ENCODE data around the gene AGAP3.

Gene AGAP3

GRCh38 chr7:151161757-151162156, 75.5 kb downstream of the AGAP3 start:
- DNase-seq (ENCODE audit: low spot score), result no peak

GRCh38 chr7:151166629-151167196, 80.4 kb downstream of the AGAP3 start:
- no peak for DNase-seq (ENCODE audit: low spot score)

GRCh38 chr7:151167197-151167961, 81.1 kb downstream of the AGAP3 start, which contains the start of gene GBX1:
TSS of gene GBX1 (minus strand) at chr7:151167694. CDS start at chr7:151167548, 146 bp downstream.
- DNase-seq (ENCODE audit: low spot score), result peak; percentile 23

GRCh38 chr7:151168003-151168786, 81.9 kb downstream of the AGAP3 start:
- no peak for DNase-seq (ENCODE audit: low spot score)

GRCh38 chr7:151168787-151169162, 82.5 kb downstream of the AGAP3 start:
- no peak for DNase-seq (ENCODE audit: low spot score)

GRCh38 chr7:151172273-151173141, 86.2 kb downstream of the AGAP3 start:
- peak; percentile 66 for DNase-seq (ENCODE audit: low spot score)

GRCh38 chr7:151173386-151174245, 87.3 kb downstream of the AGAP3 start:
- DNase-seq (ENCODE audit: low spot score), result no peak

GRCh38 chr7:151174246-151175046, 88.2 kb downstream of the AGAP3 start:
- DNase-seq (ENCODE audit: low spot score), result no peak

- no peak for DNase-seq (ENCODE audit: low spot score)
These were observed 88.9 kb downstream of the AGAP3 start for GRCh38 chr7:151175047-151175792.

GRCh38 chr7:151175793-151176311, 89.6 kb downstream of the AGAP3 start:
- no peak for DNase-seq (ENCODE audit: low spot score)

- no peak for DNase-seq (ENCODE audit: low spot score)
These were observed 90.1 kb downstream of the AGAP3 start for GRCh38 chr7:151176401-151176800.

GRCh38 chr7:151177310-151177709, 91.0 kb downstream of the AGAP3 start:
- no peak for DNase-seq (ENCODE audit: low spot score)

- no peak for DNase-seq (ENCODE audit: low spot score)
These were observed 92.0 kb downstream of the AGAP3 start for GRCh38 chr7:151178236-151178635.

- DNase-seq (ENCODE audit: low spot score), result no peak
These were observed 92.6 kb downstream of the AGAP3 start for GRCh38 chr7:151178831-151179230.

- no peak for DNase-seq (ENCODE audit: low spot score)
These were observed 93.1 kb downstream of the AGAP3 start for GRCh38 chr7:151179287-151179860.

- DNase-seq (ENCODE audit: low spot score), result no peak
These were observed 93.7 kb downstream of the AGAP3 start for GRCh38 chr7:151179946-151180345.

GRCh38 chr7:151181011-151181431, 94.7 kb downstream of the AGAP3 start:
- no peak for DNase-seq (ENCODE audit: low spot score)

GRCh38 chr7:151185762-151186639, 99.7 kb downstream of the AGAP3 start:
- no peak for DNase-seq (ENCODE audit: low spot score)
